ENCODE measurements around the gene DUOX1. TPM values are rescaled to one million over a fixed set of nuclear protein-coding genes. Genes with fewer than 3 reads are reported as not detected.

The DUOX1 gene
- total RNA-seq, 1 donor from 2014 or later: 0.07 TPM

DNA sequence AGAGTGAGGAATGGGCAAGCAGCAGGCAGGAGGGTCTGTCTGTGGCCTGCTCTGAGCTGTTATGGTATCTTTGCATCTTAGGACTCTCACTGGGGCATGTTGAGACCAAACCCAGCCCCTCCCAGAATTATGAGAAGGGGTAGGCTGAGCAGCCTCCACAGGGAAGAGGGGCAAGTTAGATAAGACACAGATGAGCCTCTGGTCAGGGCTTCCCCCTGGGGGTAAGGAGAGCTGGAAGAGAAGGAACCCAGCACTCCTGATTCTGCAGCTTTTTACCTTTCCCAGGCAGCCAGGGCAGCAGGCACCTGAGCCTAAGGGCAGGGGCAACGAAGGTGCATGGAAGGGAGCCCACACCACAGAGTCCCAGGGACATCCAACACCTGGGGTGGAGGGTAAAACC lies 19.3 kb downstream of the DUOX1 start:
- Mint-ChIP-seq H3K4me1 (ENCODE audit: low read depth, unreplicated experiment) (no peaks in the 10 kb centered on the region), H3K36me3 (ENCODE audit: low read depth, unreplicated experiment) (peaks cover 9% of the 10 kb centered on the region), H3K27ac (ENCODE audit: unreplicated experiment) (no peak overlapping the region), H3K4me3 (ENCODE audit: unreplicated experiment) (no peak overlapping the region), H3K9me3 (ENCODE audit: unreplicated experiment) (peaks cover 1% of the 10 kb centered on the region), H3K27me3 (ENCODE audit: low read depth, unreplicated experiment) (peaks cover 24% of the 10 kb centered on the region)
- no peaks in the 10 kb centered on the region for H3K36me3 ChIP-seq (ENCODE audit: insufficient read depth, low read length)
- no peaks in the 10 kb centered on the region for H3K4me1 ChIP-seq (ENCODE audit: insufficient read depth, low read length)
- H3K79me2 ChIP-seq (ENCODE audit: insufficient read depth, low read length): no peaks in the 10 kb centered on the region
- TF ChIP-seq EZH2 (IDR thresholded peaks at IDR 0.05; ENCODE audit: insufficient read depth, low read length): no peak
- TF ChIP-seq, protein P1, sequence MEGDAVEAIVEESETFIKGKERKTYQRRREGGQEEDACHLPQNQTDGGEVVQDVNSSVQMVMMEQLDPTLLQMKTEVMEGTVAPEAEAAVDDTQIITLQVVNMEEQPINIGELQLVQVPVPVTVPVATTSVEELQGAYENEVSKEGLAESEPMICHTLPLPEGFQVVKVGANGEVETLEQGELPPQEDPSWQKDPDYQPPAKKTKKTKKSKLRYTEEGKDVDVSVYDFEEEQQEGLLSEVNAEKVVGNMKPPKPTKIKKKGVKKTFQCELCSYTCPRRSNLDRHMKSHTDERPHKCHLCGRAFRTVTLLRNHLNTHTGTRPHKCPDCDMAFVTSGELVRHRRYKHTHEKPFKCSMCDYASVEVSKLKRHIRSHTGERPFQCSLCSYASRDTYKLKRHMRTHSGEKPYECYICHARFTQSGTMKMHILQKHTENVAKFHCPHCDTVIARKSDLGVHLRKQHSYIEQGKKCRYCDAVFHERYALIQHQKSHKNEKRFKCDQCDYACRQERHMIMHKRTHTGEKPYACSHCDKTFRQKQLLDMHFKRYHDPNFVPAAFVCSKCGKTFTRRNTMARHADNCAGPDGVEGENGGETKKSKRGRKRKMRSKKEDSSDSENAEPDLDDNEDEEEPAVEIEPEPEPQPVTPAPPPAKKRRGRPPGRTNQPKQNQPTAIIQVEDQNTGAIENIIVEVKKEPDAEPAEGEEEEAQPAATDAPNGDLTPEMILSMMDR (IDR thresholded peaks at IDR 0.05; ENCODE audit: insufficient read depth, low read depth, low read length): no peak
- H3K9ac ChIP-seq (ENCODE audit: low read length): no peak overlapping the region
- no peak overlapping the region for H2AFZ ChIP-seq (ENCODE audit: low read depth, low read length)
- H3K27ac ChIP-seq (ENCODE audit: low read depth, low read length): no peak overlapping the region
- peaks cover 7% of the 10 kb centered on the region for H3K27me3 ChIP-seq (ENCODE audit: insufficient read depth, low read length)
- DNase-seq (ENCODE audit: low read depth) (no peak), FAIRE-seq (no peak)
- no peaks in the 10 kb centered on the region for H3K9me3 ChIP-seq (ENCODE audit: insufficient read depth, low read depth, low read length)
- no peak overlapping the region for H3K4me2 ChIP-seq (ENCODE audit: low read length)
- no peak overlapping the region for H3K4me3 ChIP-seq (ENCODE audit: insufficient read depth, low read depth, low read length)
- no peaks in the 10 kb centered on the region for H4K20me1 ChIP-seq (ENCODE audit: insufficient read depth, low read length)

DNA sequence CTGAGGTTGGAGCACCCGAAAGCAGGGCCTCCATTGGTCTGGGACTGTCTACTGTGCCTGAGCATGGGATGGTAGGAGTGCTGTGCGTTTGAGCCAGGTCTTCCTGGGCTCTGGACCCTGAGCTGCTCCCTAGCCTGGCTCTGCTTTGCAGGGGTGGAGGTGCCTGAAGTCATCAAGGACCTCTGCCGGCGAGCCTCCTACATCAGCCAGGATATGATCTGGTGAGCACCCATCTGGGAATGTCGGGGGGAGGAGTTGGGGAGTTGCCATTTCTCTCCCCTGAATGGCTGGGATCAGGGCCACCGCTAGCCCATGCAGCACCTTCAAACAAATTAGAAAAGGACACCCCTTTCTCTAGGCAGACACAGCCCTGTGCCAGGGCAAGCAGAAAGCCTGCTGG lies 20.7 kb downstream of the DUOX1 start:
- H3K79me2 ChIP-seq (ENCODE audit: insufficient read depth, low read length): no peaks in the 10 kb centered on the region
- H3K27ac ChIP-seq (ENCODE audit: low read depth, low read length): no peak overlapping the region
- no peak overlapping the region for H3K4me3 ChIP-seq (ENCODE audit: insufficient read depth, low read depth, low read length)
- H3K9ac ChIP-seq (ENCODE audit: low read length): no peak overlapping the region
- H3K9me3 ChIP-seq (ENCODE audit: insufficient read depth, low read depth, low read length): no peaks in the 10 kb centered on the region
- H2AFZ ChIP-seq (ENCODE audit: low read depth, low read length): no peak overlapping the region
- H3K9me3 Mint-ChIP-seq (ENCODE audit: unreplicated experiment): peaks cover 1% of the 10 kb centered on the region
- FAIRE-seq: no peak
- no peak overlapping the region for H3K4me3 Mint-ChIP-seq (ENCODE audit: unreplicated experiment)
- peaks cover 14% of the 10 kb centered on the region for H3K27me3 Mint-ChIP-seq (ENCODE audit: low read depth, unreplicated experiment)
- H3K4me2 ChIP-seq (ENCODE audit: low read length): no peak overlapping the region
- H3K27ac Mint-ChIP-seq (ENCODE audit: unreplicated experiment): no peak overlapping the region
- TF ChIP-seq, protein P1 (IDR thresholded peaks at IDR 0.05; ENCODE audit: insufficient read depth, low read depth, low read length): no peak
- no peak for TF ChIP-seq EZH2 (IDR thresholded peaks at IDR 0.05; ENCODE audit: insufficient read depth, low read length)
- no peaks in the 10 kb centered on the region for H3K4me1 Mint-ChIP-seq (ENCODE audit: low read depth, unreplicated experiment)
- H3K36me3 Mint-ChIP-seq (ENCODE audit: low read depth, unreplicated experiment): peaks cover 9% of the 10 kb centered on the region
- no peaks in the 10 kb centered on the region for H3K4me1 ChIP-seq (ENCODE audit: insufficient read depth, low read length)
- H4K20me1 ChIP-seq (ENCODE audit: insufficient read depth, low read length): no peaks in the 10 kb centered on the region
- no peaks in the 10 kb centered on the region for H3K36me3 ChIP-seq (ENCODE audit: insufficient read depth, low read length)
- H3K27me3 ChIP-seq (ENCODE audit: insufficient read depth, low read length): peaks cover 3% of the 10 kb centered on the region
- DNase-seq (ENCODE audit: low read depth): peak; percentile 15

DNA sequence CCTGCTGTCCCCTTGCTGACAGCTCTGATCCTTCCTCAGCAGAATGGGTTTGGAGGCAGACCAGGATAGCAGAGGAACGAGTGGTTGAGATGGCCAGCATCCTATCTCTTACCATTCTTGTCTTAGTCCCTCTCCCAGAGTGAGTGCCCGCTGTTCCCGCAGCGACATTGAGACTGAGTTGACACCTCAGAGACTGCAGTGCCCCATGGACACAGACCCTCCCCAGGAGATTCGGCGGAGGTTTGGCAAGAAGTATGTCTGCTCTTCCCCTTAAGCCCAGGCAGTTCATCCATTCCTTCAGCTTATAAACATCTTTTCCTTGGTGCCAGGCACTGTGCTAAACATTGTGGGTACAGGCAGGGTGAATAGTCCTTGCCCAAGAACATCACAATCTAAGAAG lies 21.2 kb downstream of the DUOX1 start:
- Histone ChIP-seq H3K79me2 (ENCODE audit: insufficient read depth, low read length) (no peaks in the 10 kb centered on the region), H3K4me2 (ENCODE audit: low read length) (no peak overlapping the region), H4K20me1 (ENCODE audit: insufficient read depth, low read length) (no peaks in the 10 kb centered on the region), H3K9ac (ENCODE audit: low read length) (no peak overlapping the region), H3K4me1 (ENCODE audit: insufficient read depth, low read length) (no peaks in the 10 kb centered on the region), H2AFZ (ENCODE audit: low read depth, low read length) (no peak overlapping the region), H3K4me3 (ENCODE audit: insufficient read depth, low read depth, low read length) (no peak overlapping the region), H3K9me3 (ENCODE audit: insufficient read depth, low read depth, low read length) (no peaks in the 10 kb centered on the region), H3K36me3 (ENCODE audit: insufficient read depth, low read length) (no peaks in the 10 kb centered on the region), H3K27ac (ENCODE audit: low read depth, low read length) (no peak overlapping the region), H3K27me3 (ENCODE audit: insufficient read depth, low read length) (peaks cover 2% of the 10 kb centered on the region)
- peaks cover 11% of the 10 kb centered on the region for H3K27me3 Mint-ChIP-seq (ENCODE audit: low read depth, unreplicated experiment)
- H3K27ac Mint-ChIP-seq (ENCODE audit: unreplicated experiment): no peak overlapping the region
- no peak for FAIRE-seq
- no peak overlapping the region for H3K4me3 Mint-ChIP-seq (ENCODE audit: unreplicated experiment)
- DNase-seq (ENCODE audit: low read depth): no peak
- H3K9me3 Mint-ChIP-seq (ENCODE audit: unreplicated experiment): peaks cover 1% of the 10 kb centered on the region
- peaks cover 9% of the 10 kb centered on the region for H3K36me3 Mint-ChIP-seq (ENCODE audit: low read depth, unreplicated experiment)
- H3K4me1 Mint-ChIP-seq (ENCODE audit: low read depth, unreplicated experiment): no peaks in the 10 kb centered on the region
- TF ChIP-seq, protein P1 (IDR thresholded peaks at IDR 0.05; ENCODE audit: insufficient read depth, low read depth, low read length): no peak
- no peak for TF ChIP-seq EZH2 (IDR thresholded peaks at IDR 0.05; ENCODE audit: insufficient read depth, low read length)

Measured in astrocyte (in vitro differentiated cells and primary cell).